GM23338 (cell line): ENCODE data around the gene MLLT10. TPM values are rescaled to one million over a fixed set of nuclear protein-coding genes. Genes with fewer than 3 reads are reported as not detected.

Experiments used
- ATAC-seq: fragments of 200-7000 bp; cut with Tn5 transposase; 3 replicates; pipeline ENCODE4 v1.9.1; 2020
- DNase-seq: peaks from one replicate; pipeline ENCODE4 v3.0.0-alpha.2; 2015; ENCODE audit warnings: low spot score
- H2AFZ ChIP-seq: fragments of 200-600 bp; sonication (generic); 2 replicates; pipeline ENCODE4 v1.8.0; 2016; ENCODE audit warnings: antibody characterized with exemption, mild to moderate bottlenecking, moderate library complexity
- H3F3A ChIP-seq: fragments of 200-600 bp; sonication (generic); replicated peaks from 2 replicates; pipeline ENCODE4 v1.8.0; 2017; ENCODE audit warnings: antibody characterized with exemption, mixed run types, low read depth
- H3K27ac ChIP-seq: fragments of 200-600 bp; sonication (generic); 2 replicates; pipeline ENCODE4 v1.6.1; 2016; ENCODE audit warnings: low read depth
- H3K27me3 ChIP-seq: fragments of 200-600 bp; sonication (generic); 2 replicates; pipeline ENCODE4 v1.8.0; 2016; ENCODE audit warnings: mild to moderate bottlenecking, mixed run types, moderate library complexity; ENCODE audit not compliant: insufficient read depth
- H3K36me3 ChIP-seq: fragments of 200-600 bp; sonication (generic); 2 replicates; pipeline ENCODE4 v1.8.0; 2016; ENCODE audit warnings: mild to moderate bottlenecking; ENCODE audit not compliant: insufficient read depth
- H3K4me1 ChIP-seq: fragments of 200-600 bp; sonication (generic); 2 replicates; pipeline ENCODE4 v1.8.0; 2016; ENCODE audit warnings: mild to moderate bottlenecking, moderate library complexity; ENCODE audit not compliant: insufficient read depth
- H3K4me2 ChIP-seq: fragments of 200-600 bp; sonication (generic); 2 replicates; pipeline ENCODE4 v1.7.1; 2017; ENCODE audit warnings: mixed run types
- H3K4me3 ChIP-seq: fragments of 200-600 bp; sonication (generic); 2 replicates; pipeline ENCODE4 v1.6.1; 2016; ENCODE audit warnings: mixed run types
- H3K79me2 ChIP-seq: fragments of 200-600 bp; sonication (generic); replicated peaks from 2 replicates; pipeline ENCODE4 v1.8.0; 2017; ENCODE audit warnings: mild to moderate bottlenecking; ENCODE audit not compliant: insufficient read depth
- H3K9me2 ChIP-seq: fragments of 200-600 bp; sonication (generic); 2 replicates; pipeline ENCODE4 v1.8.0; 2017; ENCODE audit not compliant: insufficient read depth
- H4K20me1 ChIP-seq: fragments of 200-600 bp; sonication (generic); replicated peaks from 2 replicates; pipeline ENCODE4 v1.8.0; 2017; ENCODE audit warnings: mild to moderate bottlenecking; ENCODE audit not compliant: insufficient read depth
- H3K27ac Mint-ChIP-seq: 2 replicates; pipeline ENCODE4 v1.8.0; 2020; ENCODE audit warnings: inconsistent platforms, mild to moderate bottlenecking, moderate library complexity, mixed read lengths
- H3K27me3 Mint-ChIP-seq: 3 replicates; pipeline ENCODE4 v1.8.0; 2022; ENCODE audit warnings: low read depth, mild to moderate bottlenecking, moderate library complexity, mixed read lengths, inconsistent platforms; ENCODE audit not compliant: insufficient read depth, poor library complexity
- H3K36me3 Mint-ChIP-seq: 3 replicates; pipeline ENCODE4 v1.8.0; 2021; ENCODE audit warnings: low read depth, mild to moderate bottlenecking, inconsistent platforms, moderate library complexity, mixed read lengths
- H3K4me1 Mint-ChIP-seq: 3 replicates; pipeline ENCODE4 v1.8.0; 2020; ENCODE audit warnings: mild to moderate bottlenecking, inconsistent platforms, mixed read lengths
- H3K4me3 Mint-ChIP-seq: 3 replicates; pipeline ENCODE4 v1.8.0; 2021; ENCODE audit warnings: moderate library complexity, mild to moderate bottlenecking, inconsistent platforms, mixed read lengths
- H3K9me3 Mint-ChIP-seq: 3 replicates; pipeline ENCODE4 v1.8.0; 2020; ENCODE audit warnings: moderate library complexity, mild to moderate bottlenecking, inconsistent platforms, mixed read lengths
- CTCF ChIP-seq, 2 experiments: fragments of 200-600 bp in 1 of 2; sonication (generic) in 1 of 2; conservative IDR thresholded peaks; 2 replicates each; pipeline versions ENCODE4 v1.5.1 to v1.6.1; 2016 to 2017; ENCODE audit warnings: antibody characterized with exemption in 2 of 2, low read depth in 2 of 2, mild to moderate bottlenecking in 2 of 2, moderate library complexity in 1 of 2
- EZH2 ChIP-seq: fragments of 200-600 bp; sonication (generic); IDR thresholded peaks from one replicate; pipeline ENCODE4 v1.8.0; 2017; ENCODE audit warnings: antibody characterized with exemption, mild to moderate bottlenecking, low read depth; ENCODE audit not compliant: unreplicated experiment
- EZH2phosphoT487 ChIP-seq: fragments of 200-600 bp; sonication (generic); IDR thresholded peaks from one replicate; pipeline ENCODE4 v1.8.1; 2018; ENCODE audit warnings: antibody characterized with exemption; ENCODE audit not compliant: unreplicated experiment
- JUNB ChIP-seq: IDR thresholded peaks from one replicate; pipeline ENCODE4 v1.6.1; 2016; ENCODE audit warnings: antibody characterized with exemption; ENCODE audit not compliant: unreplicated experiment
- NANOG ChIP-seq: IDR thresholded peaks from 2 replicates; pipeline ENCODE4 v1.6.1; 2016; ENCODE audit warnings: antibody characterized with exemption, borderline replicate concordance
- POLR2AphosphoS5 ChIP-seq: IDR thresholded peaks from 2 replicates; pipeline ENCODE4 v1.6.1; 2016; ENCODE audit warnings: antibody characterized with exemption, low read depth
- ZNF331 ChIP-seq: fragments of 250-450 bp; sonication (Bioruptor Pico); IDR thresholded peaks from 2 replicates; pipeline ENCODE4 v1.5.0; 2020; ENCODE audit warnings: low read depth, mild to moderate bottlenecking, moderate library complexity
- polyA plus RNA-seq: library from polyadenylated mRNA; unstranded; fragments of >200 nt; fragmentation: Nextera tagmentation; extraction: Ambion mirVana; gene quantifications from 2 replicates; pipeline ENCODE4 v1.2.1, GENCODE V29; 2016
- total RNA-seq: library from RNA; depleted of rRNA; stranded (reverse); fragments of >200 nt; shearing (Covaris generic); gene quantifications from 2 replicates; pipeline ENCODE4 v1.2.3, GENCODE V29; 2014
- TF ChIP-seq, protein P1 (sequence below): IDR thresholded peaks from one replicate; pipeline ENCODE4 v1.6.1; 2018; ENCODE audit warnings: antibody characterized with exemption; ENCODE audit not compliant: unreplicated experiment
- TF ChIP-seq, protein P2 (sequence below): fragments of 250-450 bp; sonication (Bioruptor Pico); IDR thresholded peaks from 2 replicates; pipeline ENCODE4 v1.5.0; 2020; ENCODE audit warnings: mild to moderate bottlenecking, moderate library complexity

The MLLT10 gene
- total and polyA plus RNA-seq, 2 experiments from 2014 or later = 28.8 to 55.4 TPM

- TF ChIP-seq, protein P1, sequence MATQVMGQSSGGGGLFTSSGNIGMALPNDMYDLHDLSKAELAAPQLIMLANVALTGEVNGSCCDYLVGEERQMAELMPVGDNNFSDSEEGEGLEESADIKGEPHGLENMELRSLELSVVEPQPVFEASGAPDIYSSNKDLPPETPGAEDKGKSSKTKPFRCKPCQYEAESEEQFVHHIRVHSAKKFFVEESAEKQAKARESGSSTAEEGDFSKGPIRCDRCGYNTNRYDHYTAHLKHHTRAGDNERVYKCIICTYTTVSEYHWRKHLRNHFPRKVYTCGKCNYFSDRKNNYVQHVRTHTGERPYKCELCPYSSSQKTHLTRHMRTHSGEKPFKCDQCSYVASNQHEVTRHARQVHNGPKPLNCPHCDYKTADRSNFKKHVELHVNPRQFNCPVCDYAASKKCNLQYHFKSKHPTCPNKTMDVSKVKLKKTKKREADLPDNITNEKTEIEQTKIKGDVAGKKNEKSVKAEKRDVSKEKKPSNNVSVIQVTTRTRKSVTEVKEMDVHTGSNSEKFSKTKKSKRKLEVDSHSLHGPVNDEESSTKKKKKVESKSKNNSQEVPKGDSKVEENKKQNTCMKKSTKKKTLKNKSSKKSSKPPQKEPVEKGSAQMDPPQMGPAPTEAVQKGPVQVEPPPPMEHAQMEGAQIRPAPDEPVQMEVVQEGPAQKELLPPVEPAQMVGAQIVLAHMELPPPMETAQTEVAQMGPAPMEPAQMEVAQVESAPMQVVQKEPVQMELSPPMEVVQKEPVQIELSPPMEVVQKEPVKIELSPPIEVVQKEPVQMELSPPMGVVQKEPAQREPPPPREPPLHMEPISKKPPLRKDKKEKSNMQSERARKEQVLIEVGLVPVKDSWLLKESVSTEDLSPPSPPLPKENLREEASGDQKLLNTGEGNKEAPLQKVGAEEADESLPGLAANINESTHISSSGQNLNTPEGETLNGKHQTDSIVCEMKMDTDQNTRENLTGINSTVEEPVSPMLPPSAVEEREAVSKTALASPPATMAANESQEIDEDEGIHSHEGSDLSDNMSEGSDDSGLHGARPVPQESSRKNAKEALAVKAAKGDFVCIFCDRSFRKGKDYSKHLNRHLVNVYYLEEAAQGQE = no peak
- no peak for TF ChIP-seq CTCF (conservative IDR thresholded peaks at IDR 0.05; ENCODE audit: low read depth in 2 of 2)
These were observed 51.0 kb downstream of the MLLT10 start (continued) for GRCh38 chr10:21584834-21585530.

DNA sequence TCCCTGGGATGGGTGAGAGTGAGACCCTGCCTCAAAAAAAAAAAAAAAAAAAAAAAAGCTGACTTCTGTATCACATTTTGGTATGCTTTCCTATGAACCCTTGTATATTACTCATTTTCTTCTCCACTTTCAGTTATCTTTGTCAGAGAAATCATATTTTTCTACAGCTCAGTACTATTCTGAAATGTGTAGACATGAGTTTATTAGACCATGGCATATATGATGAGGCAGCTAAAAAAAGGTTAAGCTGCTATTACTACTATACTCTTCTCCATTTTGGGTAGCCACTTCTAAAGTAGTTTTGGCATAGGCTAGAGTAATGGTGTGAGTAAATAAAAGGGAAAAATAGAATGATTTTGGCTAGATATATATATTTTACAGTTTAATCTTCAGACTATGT is 53.4 kb downstream of the MLLT10 start:
- no peak overlapping the region for H3K4me3 ChIP-seq
- H4K20me1 ChIP-seq = no peaks in the 10 kb centered on the region
- H3F3A ChIP-seq = peaks cover 6% of the 10 kb centered on the region
- Mint-ChIP-seq H3K36me3 (peaks cover 62% of the 10 kb centered on the region), H3K4me1 (peaks cover 6% of the 10 kb centered on the region; the same call in 1 of the 3 replicates), H3K4me3 (no peak overlapping the region), H3K27me3 (no peaks in the 10 kb centered on the region), H3K27ac (no peak overlapping the region), H3K9me3 (peaks cover 3% of the 10 kb centered on the region; the same call in 1 of the 3 replicates)
- no peaks in the 10 kb centered on the region for H3K9me2 ChIP-seq
- DNase-seq (no peak), ATAC-seq (no peak)
- H3K79me2 ChIP-seq = peaks cover 96% of the 10 kb centered on the region
- H3K4me2 ChIP-seq = no peak overlapping the region
- H3K36me3 ChIP-seq = no peaks in the 10 kb centered on the region
- H3K4me1 ChIP-seq = no peaks in the 10 kb centered on the region
- no peak overlapping the region for H3K27ac ChIP-seq
- H2AFZ ChIP-seq = no peak overlapping the region
- no peaks in the 10 kb centered on the region for H3K27me3 ChIP-seq
- TF ChIP-seq ZNF331 (no peak), POLR2AphosphoS5 (no peak), EZH2 (no peak), EZH2phosphoT487 (no peak), JUNB (no peak), NANOG (no peak)
- TF ChIP-seq, protein P1 = no peak
- TF ChIP-seq, protein P2, sequence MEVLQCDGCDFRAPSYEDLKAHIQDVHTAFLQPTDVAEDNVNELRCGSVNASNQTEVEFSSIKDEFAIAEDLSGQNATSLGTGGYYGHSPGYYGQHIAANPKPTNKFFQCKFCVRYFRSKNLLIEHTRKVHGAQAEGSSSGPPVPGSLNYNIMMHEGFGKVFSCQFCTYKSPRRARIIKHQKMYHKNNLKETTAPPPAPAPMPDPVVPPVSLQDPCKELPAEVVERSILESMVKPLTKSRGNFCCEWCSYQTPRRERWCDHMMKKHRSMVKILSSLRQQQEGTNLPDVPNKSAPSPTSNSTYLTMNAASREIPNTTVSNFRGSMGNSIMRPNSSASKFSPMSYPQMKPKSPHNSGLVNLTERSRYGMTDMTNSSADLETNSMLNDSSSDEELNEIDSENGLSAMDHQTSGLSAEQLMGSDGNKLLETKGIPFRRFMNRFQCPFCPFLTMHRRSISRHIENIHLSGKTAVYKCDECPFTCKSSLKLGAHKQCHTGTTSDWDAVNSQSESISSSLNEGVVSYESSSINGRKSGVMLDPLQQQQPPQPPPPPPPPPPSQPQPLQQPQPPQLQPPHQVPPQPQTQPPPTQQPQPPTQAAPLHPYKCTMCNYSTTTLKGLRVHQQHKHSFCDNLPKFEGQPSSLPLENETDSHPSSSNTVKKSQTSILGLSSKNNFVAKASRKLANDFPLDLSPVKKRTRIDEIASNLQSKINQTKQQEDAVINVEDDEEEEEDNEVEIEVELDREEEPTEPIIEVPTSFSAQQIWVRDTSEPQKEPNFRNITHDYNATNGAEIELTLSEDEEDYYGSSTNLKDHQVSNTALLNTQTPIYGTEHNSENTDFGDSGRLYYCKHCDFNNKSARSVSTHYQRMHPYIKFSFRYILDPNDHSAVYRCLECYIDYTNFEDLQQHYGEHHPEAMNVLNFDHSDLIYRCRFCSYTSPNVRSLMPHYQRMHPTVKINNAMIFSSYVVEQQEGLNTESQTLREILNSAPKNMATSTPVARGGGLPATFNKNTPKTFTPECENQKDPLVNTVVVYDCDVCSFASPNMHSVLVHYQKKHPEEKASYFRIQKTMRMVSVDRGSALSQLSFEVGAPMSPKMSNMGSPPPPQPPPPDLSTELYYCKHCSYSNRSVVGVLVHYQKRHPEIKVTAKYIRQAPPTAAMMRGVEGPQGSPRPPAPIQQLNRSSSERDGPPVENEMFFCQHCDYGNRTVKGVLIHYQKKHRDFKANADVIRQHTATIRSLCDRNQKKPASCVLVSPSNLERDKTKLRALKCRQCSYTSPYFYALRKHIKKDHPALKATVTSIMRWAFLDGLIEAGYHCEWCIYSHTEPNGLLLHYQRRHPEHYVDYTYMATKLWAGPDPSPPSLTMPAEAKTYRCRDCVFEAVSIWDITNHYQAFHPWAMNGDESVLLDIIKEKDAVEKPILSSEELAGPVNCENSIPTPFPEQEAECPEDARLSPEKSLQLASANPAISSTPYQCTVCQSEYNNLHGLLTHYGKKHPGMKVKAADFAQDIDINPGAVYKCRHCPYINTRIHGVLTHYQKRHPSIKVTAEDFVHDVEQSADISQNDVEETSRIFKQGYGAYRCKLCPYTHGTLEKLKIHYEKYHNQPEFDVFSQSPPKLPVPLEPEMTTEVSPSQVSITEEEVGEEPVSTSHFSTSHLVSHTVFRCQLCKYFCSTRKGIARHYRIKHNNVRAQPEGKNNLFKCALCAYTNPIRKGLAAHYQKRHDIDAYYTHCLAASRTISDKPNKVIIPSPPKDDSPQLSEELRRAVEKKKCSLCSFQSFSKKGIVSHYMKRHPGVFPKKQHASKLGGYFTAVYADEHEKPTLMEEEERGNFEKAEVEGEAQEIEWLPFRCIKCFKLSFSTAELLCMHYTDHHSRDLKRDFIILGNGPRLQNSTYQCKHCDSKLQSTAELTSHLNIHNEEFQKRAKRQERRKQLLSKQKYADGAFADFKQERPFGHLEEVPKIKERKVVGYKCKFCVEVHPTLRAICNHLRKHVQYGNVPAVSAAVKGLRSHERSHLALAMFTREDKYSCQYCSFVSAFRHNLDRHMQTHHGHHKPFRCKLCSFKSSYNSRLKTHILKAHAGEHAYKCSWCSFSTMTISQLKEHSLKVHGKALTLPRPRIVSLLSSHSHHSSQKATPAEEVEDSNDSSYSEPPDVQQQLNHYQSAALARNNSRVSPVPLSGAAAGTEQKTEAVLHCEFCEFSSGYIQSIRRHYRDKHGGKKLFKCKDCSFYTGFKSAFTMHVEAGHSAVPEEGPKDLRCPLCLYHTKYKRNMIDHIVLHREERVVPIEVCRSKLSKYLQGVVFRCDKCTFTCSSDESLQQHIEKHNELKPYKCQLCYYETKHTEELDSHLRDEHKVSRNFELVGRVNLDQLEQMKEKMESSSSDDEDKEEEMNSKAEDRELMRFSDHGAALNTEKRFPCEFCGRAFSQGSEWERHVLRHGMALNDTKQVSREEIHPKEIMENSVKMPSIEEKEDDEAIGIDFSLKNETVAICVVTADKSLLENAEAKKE (CRISPR knock-in tag) = no peak
